Hematopoietic multipotent progenitor cell treated with erythropoietin and hydrocortisone succinate and interleukin-3 and kit ligand, for 15 days (in vitro differentiated cells): Measurements from ENCODE around the gene AIF1.

Source experiments
- DNase-seq: peaks from one replicate; pipeline ENCODE4 v3.0.0-alpha.2; 2015; ENCODE audit warnings: low spot score

Gene AIF1

DNA sequence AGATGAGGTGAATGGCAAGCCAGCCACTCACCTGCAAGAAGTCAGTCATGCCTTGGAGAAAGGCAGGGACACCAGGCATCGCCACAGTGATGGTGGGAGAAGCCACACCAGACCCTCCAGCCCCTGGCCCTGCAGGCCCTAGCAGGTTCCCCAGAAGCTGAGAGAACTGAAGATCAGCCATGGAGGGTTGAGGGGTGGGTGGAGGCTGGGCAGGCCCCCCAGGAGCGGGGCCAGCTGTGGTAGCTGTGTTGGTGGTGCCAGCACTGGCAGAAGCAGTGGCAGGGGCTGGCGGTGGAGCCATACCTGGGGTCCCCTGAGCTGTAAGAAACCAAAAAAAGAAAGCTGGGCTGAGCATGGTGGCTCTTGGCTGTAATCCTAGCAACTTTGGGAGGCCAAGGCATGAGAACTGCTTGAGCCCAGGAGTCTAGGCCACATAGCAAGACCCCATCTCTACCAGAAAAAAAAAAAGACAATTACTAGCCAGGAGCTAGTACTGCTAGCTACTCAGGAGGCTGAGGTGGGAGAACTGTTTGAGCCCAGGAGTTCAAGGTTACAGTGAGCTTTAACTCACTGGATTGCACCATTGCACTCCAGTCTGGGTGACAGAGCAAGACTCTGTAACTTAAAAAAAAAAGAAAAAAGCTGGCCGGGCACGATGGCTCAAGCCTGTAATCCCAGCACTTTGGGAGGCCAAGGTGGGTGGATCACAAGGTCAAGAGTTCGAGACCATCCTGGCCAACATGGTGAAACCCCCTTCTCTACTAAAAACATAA is 27.9 kb downstream of the AIF1 start:
- DNase-seq = no peak

DNA sequence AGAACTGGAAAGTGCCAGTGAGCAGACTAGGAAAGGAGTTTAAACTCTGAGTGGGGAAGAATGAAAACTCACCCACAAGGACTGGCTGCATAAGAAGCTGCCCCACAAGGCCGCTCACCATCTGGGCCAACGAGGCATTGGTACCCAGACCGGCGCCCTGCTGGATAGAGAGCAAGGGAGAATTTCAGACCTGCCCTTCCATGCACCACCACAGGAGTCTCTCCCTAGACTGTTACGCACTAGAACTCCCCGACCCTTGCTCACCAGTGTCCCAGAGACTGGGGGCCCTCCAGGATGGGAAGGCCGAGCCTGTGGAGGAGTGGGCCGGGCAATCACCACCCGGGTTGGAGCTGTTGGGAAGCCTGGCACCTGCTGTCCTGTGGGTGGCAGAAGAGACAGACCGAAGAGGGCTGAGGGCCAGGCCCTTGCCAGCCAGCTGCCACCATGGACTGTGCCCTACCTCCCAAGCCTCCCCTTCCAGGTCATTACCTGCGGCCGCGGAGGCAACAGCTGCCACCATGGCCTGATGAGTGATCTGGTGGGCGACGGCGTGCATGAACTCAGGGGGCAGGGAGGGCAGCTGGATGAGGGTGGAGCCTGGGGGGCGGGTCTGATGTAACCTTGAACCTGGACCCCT is 28.9 kb downstream of the AIF1 start:
- no peak for DNase-seq

DNA sequence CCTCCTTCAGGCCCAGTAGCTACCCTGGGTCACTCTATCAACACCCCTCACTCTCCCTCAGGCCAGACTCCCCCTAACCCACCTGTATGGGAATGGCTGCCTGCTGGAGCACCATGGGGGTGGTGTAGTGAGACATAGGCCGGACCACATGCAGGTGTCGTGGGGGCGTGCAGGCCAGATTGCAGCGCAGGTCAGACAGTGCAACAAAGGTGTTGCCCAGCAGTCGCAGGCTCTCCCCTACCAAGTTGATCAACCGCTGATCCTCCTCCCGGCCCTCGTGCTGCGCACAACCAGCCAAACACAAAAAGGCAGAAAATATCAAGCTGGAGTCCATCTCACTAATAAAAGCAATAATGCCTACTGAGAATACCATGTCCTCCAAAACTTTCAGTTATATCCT is 30.3 kb downstream of the AIF1 start:
- DNase-seq = no peak

DNA sequence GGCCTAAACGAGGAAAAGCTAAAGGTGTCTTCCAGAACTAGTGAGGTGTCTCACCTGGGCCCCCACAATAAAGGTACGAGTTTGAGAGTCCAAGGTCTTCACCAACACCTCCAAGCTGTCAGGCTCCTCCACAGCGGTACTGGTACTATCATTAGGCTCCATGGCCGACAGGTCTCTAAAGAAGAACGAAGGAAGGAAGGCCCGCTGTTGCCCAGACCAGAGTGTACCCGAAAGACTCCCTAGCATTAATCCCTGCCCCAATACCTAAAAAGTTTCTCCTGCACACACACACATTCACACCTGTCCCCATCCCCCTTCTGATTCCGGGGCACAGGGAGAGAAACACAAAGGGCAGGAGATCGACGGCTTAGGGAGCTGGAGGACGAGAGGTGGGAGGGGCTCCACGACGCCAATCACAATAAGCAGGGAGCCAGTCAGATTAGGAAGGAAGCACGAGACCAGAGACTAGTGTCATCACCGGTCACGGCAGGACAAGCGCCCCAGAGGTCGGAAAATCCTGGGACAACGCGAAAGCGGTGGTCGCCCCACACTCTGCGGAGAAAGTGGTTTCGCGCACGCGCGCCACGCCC is 36.7 kb downstream of the AIF1 start:
- peak; percentile 14 for DNase-seq

DNA sequence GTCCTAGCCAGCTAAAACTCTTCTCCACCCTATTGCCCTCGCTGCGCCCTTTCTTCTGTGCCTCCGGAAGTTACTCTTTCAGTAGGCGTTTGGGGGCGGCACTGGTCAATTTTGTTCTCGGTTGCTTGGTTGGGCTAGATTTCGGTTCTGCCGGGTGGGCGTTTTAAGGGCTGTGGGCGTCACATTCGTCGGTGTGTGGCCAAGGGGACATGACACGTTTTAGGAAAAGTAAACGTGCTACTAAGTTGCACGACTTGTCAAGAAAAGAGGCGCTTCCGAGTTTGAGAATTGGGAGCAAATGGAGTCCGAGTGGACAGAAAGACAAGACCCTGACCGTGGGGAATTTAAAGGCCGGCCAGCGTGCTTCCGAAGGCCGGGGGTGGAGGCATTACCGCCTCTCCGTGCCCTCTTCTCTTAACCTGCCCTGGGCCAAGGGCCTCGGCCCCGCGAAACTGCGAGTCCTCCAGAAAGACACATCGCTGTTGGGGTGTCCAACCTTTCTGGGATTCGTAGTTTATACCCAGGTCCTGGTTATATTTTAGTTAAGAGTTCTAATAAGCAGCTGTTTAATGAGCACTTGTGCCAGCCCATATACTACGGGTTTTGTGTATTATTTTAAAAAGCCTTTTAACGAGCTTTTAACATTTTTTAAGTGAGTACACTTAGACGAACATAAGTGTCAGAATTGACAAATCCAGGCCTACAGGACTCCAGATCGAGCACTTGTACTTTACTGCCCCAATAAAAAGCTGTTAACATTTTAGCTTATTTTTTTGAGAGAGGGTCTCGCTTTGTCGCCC is 38.1 kb downstream of the AIF1 start:
- DNase-seq = no peak

DNA sequence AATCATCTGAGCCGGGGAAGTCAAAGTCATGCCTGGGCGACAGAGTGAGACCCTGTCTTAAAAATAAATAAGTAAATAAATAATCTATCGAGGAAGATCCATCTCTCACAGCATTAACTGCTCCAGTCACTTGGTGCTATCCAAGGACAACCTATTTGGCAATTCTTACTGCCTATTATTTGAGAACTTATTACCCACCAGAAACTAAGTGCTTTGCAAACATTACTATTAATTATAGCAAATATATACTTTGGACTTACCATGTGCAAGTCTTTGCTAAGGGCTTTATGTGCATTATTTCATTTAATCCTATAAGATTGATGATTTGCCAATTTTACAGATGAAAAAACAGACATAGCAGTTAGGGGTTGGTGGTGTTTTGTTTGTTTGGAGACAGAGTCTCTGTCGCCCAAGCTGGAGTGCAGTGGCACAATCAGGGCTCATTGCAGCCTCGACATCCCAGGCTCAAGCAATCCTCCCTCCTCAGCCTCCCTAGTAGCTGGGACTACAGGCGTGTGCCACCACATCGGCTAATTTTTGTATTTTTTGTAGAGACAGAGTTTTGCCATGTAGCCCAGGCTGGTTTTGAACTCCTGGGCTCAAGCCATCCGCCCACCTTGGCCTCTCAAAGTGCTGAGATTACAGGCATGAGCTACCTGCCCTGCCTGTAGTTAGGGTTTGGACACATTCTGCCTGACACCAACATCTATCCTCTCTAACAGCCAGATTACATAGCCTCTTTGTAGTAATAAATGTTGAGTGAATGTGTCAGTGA is 39.7 kb downstream of the AIF1 start:
- no peak for DNase-seq

DNA sequence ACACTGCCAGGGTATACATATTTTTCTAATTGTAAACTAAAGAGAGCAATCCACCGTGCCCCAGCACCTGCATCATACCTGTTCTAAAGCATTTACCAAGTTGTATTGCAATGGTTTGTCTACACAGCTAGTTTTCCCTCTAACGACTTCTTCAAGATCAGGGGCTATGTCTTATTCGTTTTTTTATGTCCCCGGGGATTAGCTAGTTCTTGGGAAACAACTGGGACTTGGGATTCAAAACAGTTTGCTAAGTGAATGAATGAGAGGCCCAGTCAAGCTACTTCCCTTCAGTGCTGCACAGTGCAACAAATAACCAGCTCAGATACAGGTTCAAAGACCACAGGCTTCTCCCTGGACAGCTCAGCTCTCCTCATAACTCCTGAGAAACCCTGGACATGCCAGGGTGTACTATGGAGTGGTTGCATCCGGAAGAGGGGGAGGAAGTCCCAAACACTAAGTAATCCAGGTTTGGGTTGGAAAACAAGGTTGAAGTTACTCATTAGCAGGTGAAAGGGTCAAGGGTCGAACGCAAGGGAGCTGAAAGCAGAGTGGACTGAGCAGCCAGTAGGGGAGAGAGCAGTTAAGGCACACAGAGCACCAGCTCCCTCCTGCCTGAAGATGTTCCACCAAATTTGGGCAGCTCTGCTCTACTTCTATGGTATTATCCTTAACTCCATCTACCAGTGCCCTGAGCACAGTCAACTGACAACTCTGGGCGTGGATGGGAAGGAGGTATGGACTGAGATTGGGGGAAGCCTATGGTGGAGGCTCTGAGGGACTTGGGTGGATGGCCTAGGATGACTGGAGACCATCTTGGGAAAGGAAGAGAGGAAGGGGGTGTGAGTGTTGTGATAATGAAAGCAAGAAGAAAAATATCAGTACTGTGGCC is 40.6 kb downstream of the AIF1 start, which contains the start of gene APOM:
Gene APOM (plus strand): TSS at position 546 of the 889 bp plus-strand sequence. CDS start 73 bp downstream, at position 619.
- no peak for DNase-seq

DNA sequence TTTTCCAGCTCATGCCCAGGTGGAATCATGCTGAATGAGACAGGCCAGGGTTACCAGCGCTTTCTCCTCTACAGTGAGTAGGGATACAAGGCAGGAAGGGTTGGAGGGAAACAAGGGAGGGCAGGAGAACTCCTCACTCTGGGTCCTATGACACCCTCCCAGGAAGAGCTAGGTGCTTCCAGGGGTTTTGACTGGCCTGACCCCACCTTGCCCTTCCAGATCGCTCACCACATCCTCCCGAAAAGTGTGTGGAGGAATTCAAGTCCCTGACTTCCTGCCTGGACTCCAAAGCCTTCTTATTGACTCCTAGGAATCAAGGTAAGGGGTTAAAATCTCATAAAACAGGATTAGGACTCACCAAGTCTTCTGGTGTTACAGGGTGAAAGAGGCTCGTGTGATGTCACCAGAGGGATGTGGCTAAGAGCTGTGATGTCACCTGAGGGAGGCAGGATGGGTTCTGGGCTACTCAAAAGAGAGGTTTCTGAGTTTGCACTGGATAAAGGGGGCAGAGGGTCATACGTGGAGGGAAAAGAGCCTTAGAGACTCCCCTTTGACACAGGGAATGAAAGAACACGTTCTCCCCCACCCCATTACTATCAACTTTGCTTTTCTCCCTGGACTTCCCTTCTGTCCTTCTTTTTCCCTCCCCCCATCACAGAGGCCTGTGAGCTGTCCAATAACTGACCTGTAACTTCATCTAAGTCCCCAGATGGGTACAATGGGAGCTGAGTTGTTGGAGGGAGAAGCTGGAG is 42.5 kb downstream of the AIF1 start:
- DNase-seq = no peak

DNA sequence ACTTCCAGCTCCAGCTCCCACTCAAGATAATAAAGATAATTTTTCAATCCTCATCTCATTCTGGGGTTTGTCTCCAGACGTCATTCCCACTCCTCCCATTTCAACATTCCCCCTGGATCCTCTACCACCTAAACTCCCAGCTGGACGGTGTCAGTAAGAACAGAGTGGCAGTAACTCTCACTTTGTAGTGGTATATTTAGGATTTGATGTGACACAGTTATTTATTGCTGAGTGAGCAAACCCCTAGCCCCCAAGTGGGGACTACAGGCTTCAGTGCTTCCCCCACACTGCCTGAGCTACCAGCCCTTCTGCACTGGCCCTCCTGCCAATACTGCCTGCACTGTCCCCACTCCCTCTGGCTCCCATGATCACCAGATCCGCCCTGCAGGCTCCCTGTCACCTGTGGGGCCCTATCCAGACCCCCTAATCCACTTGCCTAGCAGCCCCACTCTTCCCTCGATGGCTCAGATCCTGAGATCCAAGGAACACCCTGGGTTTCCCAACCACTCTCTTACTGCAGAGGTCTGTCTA is 43.2 kb downstream of the AIF1 start:
- no peak for DNase-seq

DNA sequence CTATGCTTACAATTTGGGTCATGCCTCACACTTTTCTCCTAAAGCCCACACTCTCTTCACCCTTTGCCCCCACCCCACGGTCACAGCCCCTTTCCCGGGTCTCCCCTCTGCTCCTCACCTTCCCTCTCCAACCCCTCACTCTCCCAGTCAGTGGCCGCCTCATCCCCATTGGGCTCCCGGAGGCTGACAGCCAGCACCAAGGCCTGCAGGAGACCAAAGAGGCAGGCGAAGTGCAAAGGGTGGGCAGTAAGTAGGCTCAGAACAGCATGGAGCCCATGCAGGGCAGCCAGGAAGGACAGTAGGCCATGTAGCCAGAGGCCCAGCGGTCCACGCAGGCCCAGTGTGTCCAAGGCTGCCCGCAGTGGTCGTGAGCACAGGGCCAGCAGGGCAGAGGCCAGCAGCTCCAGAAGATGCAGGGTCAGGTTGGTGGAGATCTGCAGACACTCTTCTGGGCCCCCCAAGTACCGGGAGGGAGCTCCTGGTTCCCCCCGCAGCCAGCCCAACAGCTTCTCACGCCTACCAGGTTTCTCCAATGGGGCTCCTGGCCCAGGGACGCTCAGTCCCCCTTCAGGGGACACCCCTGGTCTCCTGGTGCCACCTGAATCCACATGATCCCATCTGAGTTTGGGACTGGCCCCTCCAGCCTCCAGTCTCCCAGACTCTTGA is 44.1 kb downstream of the AIF1 start:
- DNase-seq = no peak

DNA sequence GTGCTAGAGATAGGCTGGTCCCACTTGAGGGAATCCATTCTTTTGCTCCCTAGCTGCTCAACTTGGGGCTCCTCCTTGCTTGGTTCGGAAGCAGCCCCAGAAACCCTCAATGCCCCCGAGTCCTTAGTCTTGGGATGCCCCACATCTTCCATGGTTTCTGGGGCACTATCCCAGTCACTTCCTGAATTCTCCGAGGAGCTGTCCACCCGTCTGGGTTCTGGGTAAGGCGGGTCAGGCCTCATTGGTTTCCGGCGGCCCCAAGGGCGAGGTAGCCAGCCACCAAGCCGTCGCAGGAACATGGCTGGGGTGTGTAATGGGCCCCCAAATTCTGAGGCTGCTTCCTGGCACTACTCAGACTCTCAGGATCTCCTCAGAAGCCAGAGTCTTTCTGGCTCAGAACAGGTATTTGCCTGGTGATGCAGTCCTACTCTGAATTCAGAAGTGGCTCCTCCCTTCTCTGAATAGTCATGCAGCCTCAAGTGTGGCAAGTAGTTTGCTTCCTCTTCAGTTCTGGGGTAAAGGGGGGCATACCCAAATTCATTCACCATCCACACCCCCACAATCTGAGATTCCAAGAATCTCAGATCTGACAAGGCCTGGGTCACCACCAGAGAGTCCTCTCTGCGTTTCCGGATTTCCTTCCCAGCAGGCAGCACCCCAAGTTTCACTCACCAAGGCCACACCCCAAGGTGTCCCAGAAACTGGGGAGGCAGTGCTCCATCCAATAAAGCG is 44.8 kb downstream of the AIF1 start:
- DNase-seq = peak; percentile 33

DNA sequence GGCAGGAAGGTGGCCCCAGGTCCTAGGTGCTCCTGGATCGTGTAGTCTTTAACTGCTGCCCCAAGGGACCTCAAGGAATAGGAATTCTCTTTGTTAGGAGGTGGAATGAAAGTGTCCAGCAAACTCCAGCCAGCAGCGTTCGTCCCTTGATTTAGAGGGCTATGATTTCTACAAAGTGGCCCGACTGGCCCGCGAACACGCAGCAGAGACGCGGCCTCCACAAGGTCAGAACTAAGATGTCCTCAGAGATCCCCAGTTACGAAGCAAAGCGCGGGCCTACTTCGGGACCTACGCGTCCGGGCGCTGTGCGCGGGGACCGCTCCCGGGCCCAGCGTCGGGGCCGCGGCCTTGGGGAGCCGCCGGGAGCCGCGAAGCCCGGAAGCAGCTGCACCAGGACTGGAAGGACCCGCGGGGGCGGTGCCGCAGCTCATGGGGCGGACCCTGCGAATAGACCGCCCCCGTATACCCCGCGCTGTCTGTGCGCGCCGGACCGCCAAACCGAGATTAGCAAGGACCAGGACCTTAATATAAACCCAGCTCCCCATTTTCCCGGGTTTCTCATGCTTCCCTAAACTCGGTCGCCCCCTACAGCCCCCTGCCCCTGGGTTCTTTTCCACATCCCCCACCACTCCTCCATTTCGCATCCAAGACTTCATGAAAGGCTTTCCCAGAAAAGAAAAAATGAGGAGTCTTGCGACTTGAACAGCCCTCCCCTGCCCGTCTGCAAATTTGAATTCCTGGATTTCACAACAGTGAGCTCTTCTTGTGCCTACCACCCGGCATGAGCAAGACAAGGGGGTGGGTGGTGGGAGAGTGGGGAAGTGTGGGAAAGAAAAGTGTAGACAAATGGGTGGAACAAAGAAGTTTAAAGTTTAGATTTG is 45.6 kb downstream of the AIF1 start, which contains the start of gene C6orf47:
Gene C6orf47 (minus strand): TSS at position 398 of the 881 bp plus-strand sequence. CDS start 831 bp downstream, outside the sequence.
- DNase-seq = peak; percentile 80

DNA sequence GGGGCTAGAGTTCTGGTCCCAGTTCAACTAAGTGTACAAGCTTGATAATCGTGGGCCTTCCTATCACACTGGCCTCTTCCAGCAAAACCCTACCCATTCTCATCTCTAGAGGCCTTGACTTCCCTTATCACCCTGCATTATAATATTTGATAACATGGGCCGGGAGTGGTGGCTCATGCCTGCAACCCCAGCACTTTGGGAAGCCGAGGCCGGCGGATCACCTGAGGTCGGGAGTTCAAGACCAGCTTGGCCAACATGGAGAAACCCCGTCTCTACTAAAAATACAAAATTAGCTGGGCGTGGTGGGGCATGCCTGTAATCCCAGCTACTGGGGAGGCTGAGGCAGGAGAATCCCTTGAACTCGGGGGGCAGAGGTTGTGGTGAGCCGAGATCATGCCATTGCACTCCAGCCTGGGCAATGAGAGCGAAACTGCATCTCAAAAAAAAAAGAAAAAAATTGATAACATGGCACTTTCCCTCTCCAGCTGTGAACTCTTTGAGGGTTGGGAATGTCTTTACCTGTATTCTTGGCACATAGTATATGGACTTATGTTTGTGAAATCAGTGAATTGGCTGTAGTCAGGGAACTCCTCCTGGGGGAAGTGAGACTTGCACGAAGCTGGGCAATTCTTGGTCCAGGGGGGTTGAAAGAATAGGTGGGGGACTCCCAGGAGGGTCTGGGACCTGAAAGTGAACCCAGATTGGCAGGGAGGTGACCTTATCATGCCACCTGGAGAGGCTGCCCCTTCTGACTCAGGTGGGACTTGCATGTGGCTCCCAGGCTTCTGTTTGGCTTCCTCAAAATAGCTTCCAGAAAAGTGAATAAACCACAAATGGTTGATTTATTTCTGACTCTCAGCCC is 46.5 kb downstream of the AIF1 start:
- DNase-seq = no peak

DNA sequence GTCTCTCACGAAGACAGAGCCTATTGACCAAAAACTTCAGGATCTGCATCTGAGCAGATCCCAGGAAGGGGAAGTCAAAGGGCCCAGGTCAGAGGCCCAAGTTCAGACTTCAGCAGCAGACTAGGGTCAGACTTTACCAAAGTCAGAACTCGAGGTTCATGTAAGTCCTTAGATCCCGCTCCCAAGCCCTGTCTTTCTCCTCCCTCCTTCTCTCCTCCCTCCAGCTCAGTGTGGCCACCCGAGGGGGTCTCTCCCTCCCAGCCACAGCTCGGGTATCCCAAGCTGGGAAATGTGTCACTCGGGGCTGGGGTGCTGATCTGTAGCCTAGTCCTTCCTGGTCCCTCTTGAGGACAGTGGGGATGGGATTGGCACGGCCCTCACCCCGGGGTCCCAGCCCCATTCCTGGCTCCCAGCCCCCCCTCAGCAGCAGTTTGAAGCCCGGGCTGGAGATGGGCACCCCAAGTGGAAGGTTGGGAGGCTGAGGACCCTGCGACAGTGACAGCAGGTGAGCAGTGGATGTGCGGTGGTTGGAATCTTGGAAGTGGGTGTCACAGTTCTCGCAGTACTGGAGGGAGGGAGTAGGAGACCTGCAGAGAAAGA is 47.2 kb downstream of the AIF1 start:
- DNase-seq = no peak

DNA sequence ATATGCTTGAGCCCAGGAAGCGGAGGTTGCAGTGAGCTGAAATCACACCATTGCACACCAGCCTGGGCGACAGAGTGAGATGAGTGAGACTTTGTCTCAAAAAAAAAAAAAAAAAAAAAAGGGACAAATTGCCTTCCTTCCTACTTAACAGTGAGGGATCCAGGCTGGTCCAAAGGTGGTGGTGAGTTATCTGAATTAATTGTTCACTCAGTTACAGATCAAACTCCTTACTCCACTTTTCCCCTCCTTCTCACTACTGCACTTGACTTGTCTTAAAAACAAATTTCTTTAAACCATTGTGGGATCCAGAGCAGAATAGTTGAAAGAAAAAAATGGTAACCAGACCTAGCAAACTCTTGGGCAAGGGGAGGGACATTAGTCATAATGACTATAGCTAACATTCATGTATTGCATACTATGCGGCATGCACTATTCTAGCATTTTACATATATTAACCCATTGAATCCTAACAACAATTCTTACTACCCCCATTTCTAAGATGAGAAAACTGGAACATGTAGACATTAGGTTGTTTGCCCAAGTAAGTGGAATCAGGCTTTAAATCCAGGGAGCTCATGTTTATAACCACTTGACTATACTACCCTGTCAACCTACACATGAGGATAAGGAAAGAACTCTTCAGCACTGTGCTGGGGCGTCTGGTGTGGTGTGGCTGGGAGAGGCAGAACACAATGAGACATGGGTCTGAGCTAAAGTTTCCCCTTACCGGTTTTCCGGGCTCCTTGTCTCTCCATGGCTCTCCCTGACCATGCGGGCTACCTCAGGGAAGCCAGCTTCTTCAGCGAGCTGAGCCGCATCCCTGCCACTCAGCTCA is 48.3 kb downstream of the AIF1 start:
- DNase-seq = no peak
